Calu3 (cell line): ENCODE results near the gene RFLNA. TPM values are rescaled to one million over a fixed set of nuclear protein-coding genes. Genes with fewer than 3 reads are reported as not detected.

Source experiments
- BruUV-seq: library from RNA; stranded (reverse); fragments of 400-500 nt; replicated peaks from 2 replicates; lab custom pipeline; 2021; lab: Mats Ljungman, UMichigan
- CTCF ChIA-PET: fragments of 300-600 bp; sonication (Branson Sonifier 250); formaldehyde crosslinking; loops from one replicate; lab custom pipeline; 2022; ENCODE audit warnings: antibody characterized with exemption; lab: Charles Lee
- DNase-seq: peaks from one replicate; pipeline ENCODE4 v3.0.0; 2022
- H3K27ac Mint-ChIP-seq: one replicate; pipeline ENCODE4 v1.8.0; 2022; ENCODE audit warnings: mixed read lengths; ENCODE audit not compliant: unreplicated experiment
- H3K27me3 Mint-ChIP-seq: one replicate; pipeline ENCODE4 v1.8.0; 2022; ENCODE audit warnings: mixed read lengths; ENCODE audit not compliant: unreplicated experiment
- H3K36me3 Mint-ChIP-seq: one replicate; pipeline ENCODE4 v1.8.0; 2022; ENCODE audit warnings: mild to moderate bottlenecking, moderate library complexity, mixed read lengths; ENCODE audit not compliant: insufficient read depth, unreplicated experiment
- H3K4me1 Mint-ChIP-seq: one replicate; pipeline ENCODE4 v1.8.0; 2022; ENCODE audit warnings: mild to moderate bottlenecking, low read depth, mixed read lengths; ENCODE audit not compliant: unreplicated experiment
- H3K4me3 Mint-ChIP-seq: one replicate; pipeline ENCODE4 v1.8.0; 2022; ENCODE audit warnings: mild to moderate bottlenecking, low read depth, moderate library complexity, mixed read lengths; ENCODE audit not compliant: unreplicated experiment
- H3K9me3 Mint-ChIP-seq: one replicate; pipeline ENCODE4 v1.8.0; 2022; ENCODE audit warnings: low read depth, mixed read lengths; ENCODE audit not compliant: unreplicated experiment
- intact Hi-C: fragments of 100-400 bp; cut with micrococcal nuclease; formaldehyde crosslinking; loops from one replicate; pipeline ENCODE4 v1.10.0; 2022; ENCODE audit not compliant: unreplicated experiment
- total RNA-seq: library from RNA; stranded (reverse); gene quantifications from 2 replicates; pipeline ENCODE4 v1.2.3, GENCODE V29; 2022
- TF ChIP-seq, protein P1 (sequence below): fragments of 200-600 bp; IDR thresholded peaks from one replicate; pipeline ENCODE4 v1.8.0; 2022; ENCODE audit warnings: antibody characterized with exemption; ENCODE audit not compliant: unreplicated experiment

Gene RFLNA
- total RNA-seq, 1 experiment from 2014 or later, result not detected

DNA sequence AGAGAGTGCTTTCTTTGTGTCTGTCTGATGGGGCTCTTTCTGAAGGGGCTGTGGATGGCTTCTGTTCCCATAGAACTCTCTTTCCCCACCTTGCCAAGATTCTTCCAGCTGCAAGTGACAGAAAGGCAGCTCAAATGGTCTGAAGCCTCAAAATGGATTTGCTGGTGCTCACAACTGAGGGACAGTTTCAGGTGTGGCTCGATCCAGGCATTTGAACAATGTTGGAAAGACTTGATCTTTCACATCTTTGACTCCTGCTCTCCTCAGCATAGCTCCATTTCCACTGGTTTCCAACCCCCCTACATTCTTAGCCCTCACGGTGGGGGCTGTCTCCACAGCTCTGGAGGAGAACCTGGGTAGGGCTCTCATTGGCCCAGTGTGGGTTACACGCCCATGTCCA is 15.9 kb downstream of the RFLNA start:
- no peaks in the 10 kb centered on the region for H3K4me1 Mint-ChIP-seq
- intact Hi-C loops, result no loop called here
- no peak overlapping the region for H3K27ac Mint-ChIP-seq
- H3K4me3 Mint-ChIP-seq, result no peak overlapping the region
- DNase-seq, result no peak
- BruUV-seq, result no TSS peak
- TF ChIP-seq, protein P1, sequence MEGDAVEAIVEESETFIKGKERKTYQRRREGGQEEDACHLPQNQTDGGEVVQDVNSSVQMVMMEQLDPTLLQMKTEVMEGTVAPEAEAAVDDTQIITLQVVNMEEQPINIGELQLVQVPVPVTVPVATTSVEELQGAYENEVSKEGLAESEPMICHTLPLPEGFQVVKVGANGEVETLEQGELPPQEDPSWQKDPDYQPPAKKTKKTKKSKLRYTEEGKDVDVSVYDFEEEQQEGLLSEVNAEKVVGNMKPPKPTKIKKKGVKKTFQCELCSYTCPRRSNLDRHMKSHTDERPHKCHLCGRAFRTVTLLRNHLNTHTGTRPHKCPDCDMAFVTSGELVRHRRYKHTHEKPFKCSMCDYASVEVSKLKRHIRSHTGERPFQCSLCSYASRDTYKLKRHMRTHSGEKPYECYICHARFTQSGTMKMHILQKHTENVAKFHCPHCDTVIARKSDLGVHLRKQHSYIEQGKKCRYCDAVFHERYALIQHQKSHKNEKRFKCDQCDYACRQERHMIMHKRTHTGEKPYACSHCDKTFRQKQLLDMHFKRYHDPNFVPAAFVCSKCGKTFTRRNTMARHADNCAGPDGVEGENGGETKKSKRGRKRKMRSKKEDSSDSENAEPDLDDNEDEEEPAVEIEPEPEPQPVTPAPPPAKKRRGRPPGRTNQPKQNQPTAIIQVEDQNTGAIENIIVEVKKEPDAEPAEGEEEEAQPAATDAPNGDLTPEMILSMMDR, result no peak
- CTCF ChIA-PET, result interaction anchor here (0.6 kb wide), 1 partner anchor 405 kb away, joined by 4 read pairs; no protein-coding TSS in a partner anchor
- no peaks in the 10 kb centered on the region for H3K9me3 Mint-ChIP-seq
- no peaks in the 10 kb centered on the region for H3K36me3 Mint-ChIP-seq
- H3K27me3 Mint-ChIP-seq, result peaks cover 76% of the 10 kb centered on the region

DNA sequence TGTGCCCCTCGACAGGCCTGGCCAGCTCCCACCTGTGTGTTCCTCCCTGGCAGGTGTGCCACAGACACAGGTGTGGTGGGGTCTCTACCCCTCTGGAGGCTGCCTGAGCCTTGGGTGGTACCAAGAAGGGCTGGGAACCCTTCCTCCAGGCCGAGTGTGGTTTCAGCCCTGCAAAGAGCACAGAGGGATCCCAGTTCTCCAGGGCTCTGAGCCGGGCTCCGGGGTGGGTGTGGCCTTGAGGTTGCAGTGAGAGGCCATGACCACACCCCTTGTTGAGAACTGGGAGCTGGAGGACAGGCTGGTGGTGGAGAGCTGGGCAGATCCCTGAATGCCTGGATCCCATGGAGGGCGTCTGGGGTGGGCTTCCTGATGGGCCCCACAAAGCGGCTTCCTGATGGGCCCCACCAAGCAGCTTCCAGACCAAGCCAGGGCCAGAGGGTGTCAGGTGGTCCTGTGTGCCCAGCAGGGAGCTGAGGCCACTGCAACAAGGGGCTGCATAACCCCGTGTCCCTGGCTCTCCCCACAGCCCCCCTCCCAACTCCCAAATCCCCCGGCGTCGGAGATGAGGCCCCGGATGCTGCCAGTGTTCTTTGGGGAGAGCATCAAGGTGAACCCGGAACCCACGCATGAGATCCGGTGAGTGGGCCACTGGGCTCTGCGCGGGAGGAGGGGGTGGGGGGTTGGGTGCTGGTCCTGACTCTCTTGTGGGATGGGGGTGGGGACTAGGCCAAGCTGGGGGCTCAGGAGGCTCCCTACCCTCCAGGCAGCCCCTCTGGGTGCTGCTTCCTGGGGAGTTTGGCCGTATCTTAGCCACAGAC is 16.6 kb downstream of the RFLNA start:
- Mint-ChIP-seq H3K27ac (no peak overlapping the region), H3K9me3 (no peaks in the 10 kb centered on the region), H3K4me1 (no peaks in the 10 kb centered on the region), H3K36me3 (no peaks in the 10 kb centered on the region), H3K4me3 (no peak overlapping the region), H3K27me3 (peaks cover 74% of the 10 kb centered on the region)
- intact Hi-C loops, result no loop called here
- TF ChIP-seq, protein P1, result no peak
- no TSS peak for BruUV-seq
- CTCF ChIA-PET, result interaction anchor here (0.8 kb wide), 1 partner anchor 10 kb away, joined by 3 read pairs; no protein-coding TSS in a partner anchor
- peak; percentile 29 for DNase-seq

DNA sequence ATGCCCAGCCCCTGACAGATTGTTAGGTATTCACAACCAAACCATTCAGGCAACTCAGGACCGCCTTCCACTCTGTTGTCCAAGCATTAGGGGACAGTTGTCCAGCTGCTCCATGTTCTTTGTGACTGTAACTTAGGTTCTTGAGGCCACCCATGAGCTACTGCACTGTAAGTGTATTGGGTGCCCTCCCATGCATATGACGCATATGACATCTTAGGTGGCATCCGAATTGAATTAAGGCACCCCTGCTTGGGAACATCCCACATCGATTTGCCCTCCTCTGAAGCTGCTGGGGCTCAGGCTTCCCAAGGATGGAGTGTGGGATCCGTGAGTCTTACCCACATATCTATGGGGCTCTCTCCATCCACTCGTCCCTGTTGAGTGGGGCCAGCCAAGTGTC is 17.7 kb downstream of the RFLNA start:
- H3K36me3 Mint-ChIP-seq, result no peaks in the 10 kb centered on the region
- TF ChIP-seq, protein P1, result no peak
- H3K27me3 Mint-ChIP-seq, result peaks cover 74% of the 10 kb centered on the region
- CTCF ChIA-PET, result no interaction called here
- BruUV-seq, result no TSS peak
- H3K4me1 Mint-ChIP-seq, result no peaks in the 10 kb centered on the region
- H3K4me3 Mint-ChIP-seq, result no peak overlapping the region
- no peaks in the 10 kb centered on the region for H3K9me3 Mint-ChIP-seq
- intact Hi-C loops, result no loop called here
- DNase-seq, result no peak
- H3K27ac Mint-ChIP-seq, result no peak overlapping the region

DNA sequence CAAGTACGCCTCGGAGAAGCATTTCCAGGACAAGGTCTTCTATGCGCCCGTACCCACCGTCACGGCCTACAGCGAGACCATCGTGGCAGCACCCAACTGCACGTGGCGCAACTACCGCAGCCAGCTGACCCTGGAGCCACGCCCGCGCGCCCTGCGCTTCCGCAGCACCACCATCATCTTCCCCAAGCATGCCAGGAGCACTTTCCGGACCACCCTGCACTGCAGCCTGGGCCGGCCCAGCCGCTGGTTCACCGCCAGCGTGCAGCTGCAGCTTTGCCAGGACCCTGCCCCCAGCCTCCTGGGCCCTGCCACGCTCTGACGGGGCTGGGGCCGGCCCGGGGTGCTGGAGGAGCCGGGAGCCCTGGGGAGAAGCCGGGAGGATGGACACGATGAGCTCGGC is 19.3 kb downstream of the RFLNA start:
- TF ChIP-seq, protein P1, result no peak
- CTCF ChIA-PET, result interaction anchor here (1.3 kb wide), 1 partner anchor 277 kb away, joined by 3 read pairs; no protein-coding TSS in a partner anchor
- no peaks in the 10 kb centered on the region for H3K4me1 Mint-ChIP-seq
- intact Hi-C loops, result no loop called here
- no peaks in the 10 kb centered on the region for H3K36me3 Mint-ChIP-seq
- no TSS peak for BruUV-seq
- peaks cover 74% of the 10 kb centered on the region for H3K27me3 Mint-ChIP-seq
- H3K4me3 Mint-ChIP-seq, result no peak overlapping the region
- no peaks in the 10 kb centered on the region for H3K9me3 Mint-ChIP-seq
- H3K27ac Mint-ChIP-seq, result no peak overlapping the region
- DNase-seq, result no peak
